HepG2 (cell line): ENCODE measurements around the gene ATP8B4. TPM values are rescaled to one million over a fixed set of nuclear protein-coding genes. Genes with fewer than 3 reads are reported as not detected.

Experiments
- ATAC-seq: fragments of 200-7000 bp; cut with Tn5 transposase; 3 replicates; pipeline ENCODE4 v1.9.1; 2020; ENCODE audit warnings: mild to moderate bottlenecking, moderate library complexity
- BruUV-seq: library from RNA; stranded (reverse); fragments of 400-500 nt; replicated peaks from 2 replicates; lab custom pipeline; 2021; lab: Mats Ljungman, UMichigan
- CTCF ChIA-PET: fragments of 300-600 bp; formaldehyde crosslinking; extraction: SDS; loops from one replicate; lab custom pipeline; 2021; ENCODE audit warnings: low total read pairs, inconsistent platforms, low intra/inter-chr PET ratio; lab: Yijun Ruan, JAX
- POLR2A ChIA-PET: fragments of 350-600 bp; sonication (Branson Sonifier 250); formaldehyde crosslinking; loops from one replicate; lab custom pipeline; 2020; ENCODE audit warnings: antibody characterized with exemption, inconsistent platforms; lab: Yijun Ruan, JAX
- DNase-seq: peaks from one replicate; pipeline ENCODE4 v3.0.0-alpha.2; 2015; ENCODE audit warnings: low spot score
- FAIRE-seq: peaks from 3 replicates; lab custom pipeline; 2011; peaks lifted over from hg19 to GRCh38; lab: Jason Lieb, UNC
- H2AFZ ChIP-seq: one replicate; pipeline ENCODE4 v1.6.1; 2011; ENCODE audit warnings: low read length, inconsistent platforms
- H3K27ac ChIP-seq: fragments of 300-600 bp; 3 replicates; pipeline ENCODE4 v1.8.0; 2011; ENCODE audit warnings: mixed run types, mild to moderate bottlenecking, mixed read lengths, low read length, inconsistent platforms; ENCODE audit not compliant: insufficient read depth; ENCODE audit errors: extremely low read length
- H3K27me3 ChIP-seq, 2 experiments: fragments of 200-600 bp in 1 of 2; 2 replicates in 1 of 2; 3 replicates in 1 of 2; pipeline versions ENCODE4 v1.6.0 to v1.8.0; 2011; ENCODE audit warnings: low read length in 2 of 2, mild to moderate bottlenecking in 2 of 2, moderate library complexity in 2 of 2, inconsistent platforms in 1 of 2; ENCODE audit not compliant: insufficient read depth in 2 of 2, control insufficient read depth in 1 of 2
- H3K36me3 ChIP-seq, 2 experiments: fragments of 200-600 bp in 1 of 2; replicated peaks in 1 of 2; 2 replicates in 1 of 2; 3 replicates in 1 of 2; pipeline versions ENCODE4 v1.5.1 to v1.8.0; 2011; ENCODE audit warnings: low read length in 2 of 2, inconsistent platforms in 1 of 2; ENCODE audit not compliant: insufficient read depth in 2 of 2, control insufficient read depth in 1 of 2
- H3K4me1 ChIP-seq: 2 replicates; pipeline ENCODE4 v1.5.1; 2012; ENCODE audit warnings: low read length, inconsistent platforms; ENCODE audit not compliant: insufficient read depth
- H3K4me2 ChIP-seq: 2 replicates; pipeline ENCODE4 v1.6.0; 2011; ENCODE audit warnings: low read depth, low read length, inconsistent platforms
- H3K4me3 ChIP-seq, 3 experiments: fragments of 200-600 bp in 1 of 3; sonication (generic), shearing (Covaris generic) in 1 of 3; replicated peaks in 1 of 3; 2 replicates each; pipeline ENCODE4 v1.5.1; 2011 to 2016; ENCODE audit warnings: low read length in 3 of 3, inconsistent platforms in 2 of 3, low read depth in 2 of 3, mild to moderate bottlenecking in 2 of 3, control low read depth in 1 of 3, mixed read lengths in 1 of 3; ENCODE audit not compliant: insufficient read depth in 1 of 3
- H3K79me2 ChIP-seq: one replicate; pipeline ENCODE4 v1.6.1; 2011; ENCODE audit warnings: low read length, inconsistent platforms; ENCODE audit not compliant: insufficient read depth
- H3K9ac ChIP-seq: 2 replicates; pipeline ENCODE4 v1.6.0; 2011; ENCODE audit warnings: mild to moderate bottlenecking, low read depth, low read length, inconsistent platforms; ENCODE audit not compliant: insufficient read depth
- H3K9me3 ChIP-seq: 2 replicates; pipeline ENCODE4 v1.5.1; 2012; ENCODE audit warnings: mild to moderate bottlenecking, low read length
- H4K20me1 ChIP-seq: 2 replicates; pipeline ENCODE4 v1.6.0; 2011; ENCODE audit warnings: inconsistent platforms, mild to moderate bottlenecking, low read length, moderate library complexity; ENCODE audit not compliant: insufficient read depth
- ATF5 ChIP-seq: sonication (generic); formaldehyde crosslinking; IDR thresholded peaks from 2 replicates; pipeline ENCODE4 v1.4.0; 2020; ENCODE audit warnings: mild to moderate bottlenecking, low read depth, missing genetic modification reagents
- DZIP1 ChIP-seq: sonication (generic); formaldehyde crosslinking; IDR thresholded peaks from 2 replicates; pipeline ENCODE4 v1.5.0; 2020; ENCODE audit warnings: mild to moderate bottlenecking, missing genetic modification reagents
- ZNF749 ChIP-seq: sonication (generic); formaldehyde crosslinking; IDR thresholded peaks from 2 replicates; pipeline ENCODE4 v1.8.0; 2022; ENCODE audit warnings: mild to moderate bottlenecking, missing genetic modification reagents, moderate library complexity, borderline replicate concordance
- WGBS: methylation state at CpG from one replicate; pipeline ENCODE4 v1.1.6; 2017; ENCODE audit warnings: low lambda C conversion rate; 5-methylcytosine and 5-hydroxymethylcytosine counted together
- in situ Hi-C: cut with HindIII; loops from 2 replicates; pipeline ENCODE4 v1.10.0; 2017; ENCODE audit warnings: low pct_unique_long_range_greater_than_20kb; ENCODE audit not compliant: extremely low pct_ligation_motif_present
- intact Hi-C: fragments of 100-400 bp; cut with micrococcal nuclease; formaldehyde crosslinking; loops from one replicate; pipeline ENCODE4 v1.10.0; 2022; ENCODE audit not compliant: unreplicated experiment
- polyA plus RNA-seq, 8 experiments: library from polyadenylated mRNA; depleted of rRNA in 3 of 8; stranded (reverse) in 7 of 8; unstranded in 1 of 8; fragments of >200 nt; fragmentation: Illumina TruSeq in 4 of 8; extraction: Trizol in 4 of 8; gene quantifications; 2 replicates each; pipeline versions ENCODE4 v1.2.1 to v1.2.3, GENCODE V29; 2011 to 2016; ENCODE audit warnings: low read depth in 4 of 8, missing spikeins in 1 of 8, mixed read lengths in 1 of 8; ENCODE audit not compliant: insufficient read depth in 1 of 8
- total RNA-seq, 5 experiments: library from RNA; depleted of rRNA; stranded (reverse); fragments of >200 nt; fragmentation: Illumina TruSeq; extraction: Trizol; gene quantifications; 2 replicates each; pipeline ENCODE4 v1.2.3, GENCODE V29; 2016; ENCODE audit warnings: low read depth in 1 of 5

The ATP8B4 gene
- total and polyA plus RNA-seq, 2 of the 13 experiments (the other 11 are each of a cell fraction or from before 2014, with no cell fraction given): 0.24 to 0.69 TPM

GRCh38 chr15:49895347-49896223 is 223.4 kb downstream of the ATP8B4 start (continued):
- TF ChIP-seq DZIP1 (CRISPR knock-in tag) (no peak), ZNF749 (no peak)

GRCh38 chr15:49890689-49891088 is 228.3 kb downstream of the ATP8B4 start:
- FAIRE-seq: no peak
- 72% methylated on average over 3 of the region's 3 CpGs for WGBS
- intact Hi-C loops: no loop called here
- Histone ChIP-seq H3K9me3 (no peaks in the 10 kb centered on the region), H3K79me2 (no peaks in the 10 kb centered on the region)
- in situ Hi-C loops: no loop called here
- no peak for TF ChIP-seq ATF5 (CRISPR knock-in tag)
- TF ChIP-seq, all 625 proteins: peak for 0
- ATAC-seq (no peak), DNase-seq (no peak)
- no peak overlapping the region for H3K4me2 ChIP-seq
- no peak overlapping the region for H3K27ac ChIP-seq
- no peaks in the 10 kb centered on the region for H4K20me1 ChIP-seq
- no peak overlapping the region for H3K9ac ChIP-seq
- no peak overlapping the region for H3K4me3 ChIP-seq
- CTCF ChIA-PET: no interaction called here
- H3K4me1 ChIP-seq: no peaks in the 10 kb centered on the region
- H2AFZ ChIP-seq: no peak overlapping the region
- POLR2A ChIA-PET: no interaction called here
- H3K36me3 ChIP-seq: no peaks in the 10 kb centered on the region
- BruUV-seq: no TSS peak
- no peaks in the 10 kb centered on the region; a peak in 1 of 5 replicates for H3K27me3 ChIP-seq
